SK-N-MC (cell line): Measurements from ENCODE around the gene CCER1.

Experiments used
- DNase-seq: peaks from one replicate; pipeline ENCODE4 v3.0.0-alpha.2; 2011; ENCODE audit warnings: low read depth, low spot score
- H3K27ac ChIP-seq: fragments of 200-600 bp; sonication (generic); 2 replicates; pipeline ENCODE4 v1.5.1; 2016; ENCODE audit warnings: mixed run types
- H3K36me3 ChIP-seq: fragments of 200-600 bp; sonication (generic); 2 replicates; pipeline ENCODE4 v1.6.1; 2017; ENCODE audit warnings: antibody characterized with exemption, low read length, mixed read lengths; ENCODE audit not compliant: insufficient read depth
- H3K4me3 ChIP-seq: fragments of 200-600 bp; sonication (generic); 2 replicates; pipeline ENCODE4 v1.5.1; 2016
- H3K9ac ChIP-seq: fragments of 200-600 bp; sonication (generic); 2 replicates; pipeline ENCODE4 v1.8.0; 2017; ENCODE audit warnings: mixed run types, mixed read lengths; ENCODE audit not compliant: insufficient read length
- H3K9me3 ChIP-seq: fragments of 200-600 bp; sonication (generic); 2 replicates; pipeline ENCODE4 v1.6.1; 2017; ENCODE audit warnings: low read depth, mild to moderate bottlenecking, antibody characterized with exemption, low read length, moderate library complexity, mixed read lengths
- EZH2 ChIP-seq: fragments of 200-600 bp; sonication (generic); IDR thresholded peaks from one replicate; pipeline ENCODE4 v1.6.1; 2017; ENCODE audit warnings: antibody characterized with exemption
- FOXP2 ChIP-seq: optimal IDR thresholded peaks from 2 replicates; pipeline ENCODE3; 2011; ENCODE audit warnings: mild to moderate bottlenecking, moderate library complexity; ENCODE audit not compliant: insufficient read depth; ENCODE audit errors: extremely low read length, control extremely low read depth
- POLR2AphosphoS5 ChIP-seq: IDR thresholded peaks from 2 replicates; pipeline ENCODE4 v1.6.1; 2012; ENCODE audit warnings: mild to moderate bottlenecking, low read depth, low read length, borderline replicate concordance

Gene CCER1

DNA sequence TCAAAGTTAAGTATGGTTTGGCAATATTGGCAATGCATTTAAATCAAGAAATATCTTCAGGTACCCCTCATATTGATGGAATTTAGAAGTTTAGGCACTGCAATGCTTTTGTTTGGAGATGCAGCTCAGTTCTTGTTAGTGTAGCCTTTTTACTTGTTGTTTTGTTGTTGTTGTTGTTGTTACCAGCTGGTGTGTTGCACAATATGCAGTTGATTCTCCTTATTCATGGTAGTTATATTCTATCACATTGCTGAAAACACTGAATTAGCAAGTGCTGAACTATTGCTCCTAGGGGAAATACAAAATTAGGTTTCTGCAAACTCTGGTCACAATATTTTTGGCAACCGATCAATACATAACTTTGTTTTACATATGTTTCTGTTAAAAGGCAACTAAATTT, 34.8 kb downstream of the CCER1 start:
- H3K9me3 ChIP-seq = no peaks in the 10 kb centered on the region
- no peak overlapping the region for H3K4me3 ChIP-seq
- no peak for DNase-seq
- H3K36me3 ChIP-seq = no peaks in the 10 kb centered on the region
- TF ChIP-seq POLR2AphosphoS5 (no peak), EZH2 (no peak), FOXP2 (no peak)
- H3K27ac ChIP-seq = no peak overlapping the region
- H3K9ac ChIP-seq = no peak overlapping the region

DNA sequence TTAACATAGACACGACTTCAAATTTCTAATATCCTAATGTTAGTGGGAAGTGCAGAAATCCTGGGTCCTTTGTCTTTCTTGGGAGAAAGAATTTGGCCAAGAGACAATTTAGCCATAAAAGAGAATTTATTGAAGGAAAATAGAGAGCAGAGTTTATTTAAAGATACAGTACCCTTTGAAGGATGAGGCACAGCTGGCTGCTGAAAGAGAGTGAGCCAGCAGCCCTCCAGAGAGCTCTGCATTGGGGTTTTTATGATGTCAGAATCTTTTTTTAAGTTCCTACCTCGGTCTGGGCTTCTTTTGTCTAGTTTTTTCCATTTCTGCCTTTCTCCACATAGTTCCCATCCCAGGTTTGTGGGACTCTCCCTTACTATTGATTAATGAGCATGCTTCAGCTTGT, 37.5 kb downstream of the CCER1 start:
- DNase-seq = no peak
- TF ChIP-seq EZH2 (no peak), FOXP2 (no peak), POLR2AphosphoS5 (no peak)
- H3K9me3 ChIP-seq = no peaks in the 10 kb centered on the region

DNA sequence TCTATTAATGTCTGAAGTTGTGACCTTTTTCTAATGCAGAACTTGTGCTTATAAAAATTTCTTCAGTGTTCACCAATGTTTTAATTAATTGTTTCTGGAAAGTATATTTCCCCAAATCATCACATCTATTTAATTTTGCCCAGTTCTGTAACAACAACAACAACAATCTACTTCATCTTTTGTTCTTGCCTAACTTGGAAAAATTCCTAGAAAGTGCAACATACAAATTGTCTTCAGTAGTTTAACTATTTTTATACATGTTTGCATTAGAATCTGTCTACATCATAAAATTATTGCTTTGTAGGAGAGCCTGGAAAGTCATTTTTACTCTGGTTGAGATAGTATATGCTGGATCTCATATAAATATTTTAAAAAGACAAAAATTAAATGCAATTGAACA, 38.5 kb downstream of the CCER1 start:
- Histone ChIP-seq H3K9me3 (no peaks in the 10 kb centered on the region), H3K4me3 (no peak overlapping the region), H3K27ac (no peak overlapping the region), H3K36me3 (no peaks in the 10 kb centered on the region), H3K9ac (no peak overlapping the region)
- no peak for DNase-seq
- TF ChIP-seq POLR2AphosphoS5 (no peak), EZH2 (no peak), FOXP2 (no peak)

More for the DNA sequence above, 37.5 kb downstream of the CCER1 start:
- no peak overlapping the region for H3K9ac ChIP-seq
- no peaks in the 10 kb centered on the region for H3K36me3 ChIP-seq
- no peak overlapping the region for H3K4me3 ChIP-seq
- no peak overlapping the region for H3K27ac ChIP-seq

DNA sequence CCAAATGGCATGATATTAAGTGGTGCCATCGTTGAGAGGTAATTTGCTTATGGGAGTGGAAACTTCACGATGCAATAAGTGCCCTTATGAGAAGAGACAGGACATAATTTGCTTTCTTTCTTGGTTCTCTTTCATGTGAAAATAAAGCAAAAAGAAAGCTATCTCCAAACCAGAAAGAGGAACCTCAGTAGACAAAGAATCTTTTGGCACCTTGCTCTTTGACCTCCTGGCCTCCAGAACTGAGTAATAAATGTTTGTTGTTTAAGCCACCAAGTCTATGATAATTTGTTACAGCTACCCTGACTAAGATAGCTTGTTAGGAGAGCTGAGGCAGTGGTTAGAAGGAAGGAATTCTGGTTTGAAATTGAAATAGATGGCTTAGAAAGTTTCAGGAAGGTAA, 39.6 kb downstream of the CCER1 start:
- Histone ChIP-seq H3K9ac (no peak overlapping the region), H3K9me3 (no peaks in the 10 kb centered on the region), H3K36me3 (no peaks in the 10 kb centered on the region), H3K27ac (no peak overlapping the region), H3K4me3 (no peak overlapping the region)
- TF ChIP-seq POLR2AphosphoS5 = no peak
- TF ChIP-seq EZH2 = no peak
- no peak for TF ChIP-seq FOXP2
- DNase-seq = no peak

DNA sequence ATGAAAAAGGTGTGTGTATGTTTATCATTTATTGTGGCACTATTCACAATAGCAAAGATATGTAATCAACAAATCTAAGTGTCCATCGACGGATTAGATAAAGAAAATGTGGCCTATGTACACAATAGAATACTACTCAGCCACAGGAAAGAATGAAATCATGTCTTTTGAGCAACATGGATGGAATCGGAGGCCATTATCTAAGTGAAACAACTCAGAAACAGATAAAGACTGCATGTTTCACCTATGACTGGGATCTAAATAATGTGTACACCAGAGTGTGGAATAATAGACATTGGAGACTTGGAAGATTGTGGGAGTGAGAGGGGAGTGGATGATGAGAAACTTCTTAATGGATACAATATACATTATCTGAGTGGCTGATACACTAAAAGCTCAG, 44.0 kb downstream of the CCER1 start:
- DNase-seq = no peak
- TF ChIP-seq FOXP2 (no peak), EZH2 (no peak), POLR2AphosphoS5 (no peak)

DNA sequence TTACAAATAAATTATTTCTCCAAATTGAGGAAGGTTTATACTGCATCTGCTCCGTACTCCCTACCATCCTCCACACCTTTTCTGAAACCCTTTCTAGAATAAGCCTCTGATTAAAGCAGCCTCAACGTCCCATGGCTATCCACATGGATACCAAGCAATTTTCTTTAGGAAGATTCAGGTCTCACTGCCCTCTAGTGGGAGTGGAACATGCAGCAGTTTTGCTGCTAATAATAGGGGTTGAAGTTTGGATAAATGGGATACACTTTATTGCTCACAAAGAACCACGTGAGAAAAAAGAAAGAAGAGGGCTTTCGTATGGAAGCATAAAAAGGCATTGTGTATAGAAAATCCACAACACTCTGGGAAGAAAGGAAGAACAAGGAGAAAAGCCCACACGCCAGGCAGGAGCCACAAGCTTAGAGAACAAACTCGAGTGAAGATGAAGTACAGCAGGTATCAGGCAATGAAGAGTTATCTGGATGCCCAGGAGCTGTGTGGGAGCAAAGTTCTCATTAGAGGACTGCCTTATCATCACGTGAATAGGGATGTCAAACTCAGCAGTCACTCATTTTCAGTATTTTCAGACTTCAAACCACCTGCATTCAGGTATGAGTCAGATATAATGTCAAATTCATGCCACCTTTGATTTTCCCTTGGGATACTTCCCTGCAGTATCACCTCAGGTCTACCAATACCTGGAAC, 45.8 kb downstream of the CCER1 start:
- Histone ChIP-seq H3K9me3 (no peaks in the 10 kb centered on the region), H3K36me3 (no peaks in the 10 kb centered on the region), H3K27ac (no peak overlapping the region), H3K4me3 (no peak overlapping the region), H3K9ac (no peak overlapping the region)
- peak; percentile 20 for DNase-seq
- TF ChIP-seq POLR2AphosphoS5 = no peak
- no peak for TF ChIP-seq EZH2
- no peak for TF ChIP-seq FOXP2

More for the DNA sequence above, 44.0 kb downstream of the CCER1 start:
- H3K9ac ChIP-seq = no peak overlapping the region
- H3K36me3 ChIP-seq = no peaks in the 10 kb centered on the region
- no peaks in the 10 kb centered on the region for H3K9me3 ChIP-seq
- H3K27ac ChIP-seq = no peak overlapping the region
- no peak overlapping the region for H3K4me3 ChIP-seq

DNA sequence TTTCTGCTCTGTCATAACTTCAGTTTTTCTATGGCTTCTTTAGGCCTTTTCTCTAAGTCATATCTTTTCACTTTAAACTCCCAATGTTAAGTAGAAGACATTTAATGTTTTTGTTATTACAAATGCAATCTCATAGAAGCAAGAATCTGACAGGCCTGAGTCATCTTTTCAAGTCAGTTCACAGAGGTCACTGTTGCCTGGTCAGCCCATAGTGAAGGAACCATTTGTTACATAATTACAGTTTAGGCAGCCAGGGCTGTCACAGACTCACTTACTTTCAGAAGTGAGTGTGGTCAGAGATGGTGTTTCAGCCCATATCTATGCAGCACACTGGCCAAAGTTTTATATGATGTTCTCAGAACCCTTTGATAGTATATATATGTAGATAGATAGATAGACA, 46.5 kb downstream of the CCER1 start:
- no peak overlapping the region for H3K27ac ChIP-seq
- no peak overlapping the region for H3K4me3 ChIP-seq
- H3K36me3 ChIP-seq = no peaks in the 10 kb centered on the region
- TF ChIP-seq EZH2 = no peak
- H3K9me3 ChIP-seq = no peaks in the 10 kb centered on the region
- no peak for DNase-seq
- H3K9ac ChIP-seq = no peak overlapping the region

DNA sequence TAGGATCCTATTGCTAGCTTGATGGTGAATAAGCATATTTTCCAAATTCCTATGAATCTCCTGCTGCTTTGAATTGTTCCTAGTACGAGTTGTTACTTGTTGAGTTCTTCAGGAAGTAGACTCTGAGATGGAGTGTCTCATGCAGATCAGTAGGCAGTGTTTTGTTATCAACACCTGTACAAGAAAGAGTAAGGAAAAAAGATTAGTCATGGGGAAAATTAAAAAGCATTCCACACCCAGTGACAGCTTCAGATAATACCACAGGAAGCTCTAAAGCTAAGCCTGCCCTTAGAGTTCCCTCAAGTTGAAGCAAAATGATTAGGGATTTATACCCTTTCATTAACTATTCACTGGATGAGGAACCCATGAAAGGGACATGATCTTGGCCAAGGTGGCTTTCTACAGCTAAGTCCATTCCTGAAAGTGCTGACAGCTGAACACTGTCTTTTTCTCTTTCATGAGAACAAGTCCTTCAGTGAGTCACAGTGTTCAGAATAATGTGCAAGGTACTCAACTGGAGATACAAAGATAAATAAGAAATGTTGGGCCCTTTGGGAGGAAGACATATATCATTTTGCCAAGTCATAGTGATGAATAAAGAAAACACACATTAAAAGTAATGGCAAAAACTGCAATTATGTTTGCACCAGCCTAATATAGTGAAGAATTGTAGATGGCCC, 49.1 kb downstream of the CCER1 start:
- no peak overlapping the region for H3K27ac ChIP-seq
- no peak for DNase-seq
- TF ChIP-seq EZH2 (no peak), POLR2AphosphoS5 (no peak), FOXP2 (no peak)

More for the DNA sequence above, 49.1 kb downstream of the CCER1 start:
- no peak overlapping the region for H3K4me3 ChIP-seq
- H3K36me3 ChIP-seq = no peaks in the 10 kb centered on the region
- no peaks in the 10 kb centered on the region for H3K9me3 ChIP-seq
- no peak overlapping the region for H3K9ac ChIP-seq
